Measurements from ENCODE around the gene SULT1A1.
"Not testable (repeated sequence)": the region's sequence is repeated elsewhere in the genome, so short reads cannot be mapped to it uniquely, and the experiment has no call there.

Gene SULT1A1

DNA sequence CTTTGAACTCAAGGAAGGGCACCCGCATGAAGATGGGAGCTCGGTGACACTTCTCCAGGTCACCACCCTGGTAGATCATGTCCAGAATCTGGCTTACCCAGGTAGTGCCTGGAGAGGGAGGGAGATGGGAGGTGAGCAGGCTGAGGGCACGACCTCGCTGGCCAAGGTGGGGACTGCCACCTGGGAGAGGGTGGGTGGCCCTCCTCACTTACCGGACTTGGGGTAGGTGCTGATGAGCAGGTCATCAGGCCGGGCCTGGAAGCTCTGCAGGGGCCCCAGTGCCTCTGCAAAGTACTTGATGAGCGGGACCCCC is 1.4 kb downstream of the SULT1A1 start:
- DNase-seq, result not testable (repeated sequence)

DNA sequence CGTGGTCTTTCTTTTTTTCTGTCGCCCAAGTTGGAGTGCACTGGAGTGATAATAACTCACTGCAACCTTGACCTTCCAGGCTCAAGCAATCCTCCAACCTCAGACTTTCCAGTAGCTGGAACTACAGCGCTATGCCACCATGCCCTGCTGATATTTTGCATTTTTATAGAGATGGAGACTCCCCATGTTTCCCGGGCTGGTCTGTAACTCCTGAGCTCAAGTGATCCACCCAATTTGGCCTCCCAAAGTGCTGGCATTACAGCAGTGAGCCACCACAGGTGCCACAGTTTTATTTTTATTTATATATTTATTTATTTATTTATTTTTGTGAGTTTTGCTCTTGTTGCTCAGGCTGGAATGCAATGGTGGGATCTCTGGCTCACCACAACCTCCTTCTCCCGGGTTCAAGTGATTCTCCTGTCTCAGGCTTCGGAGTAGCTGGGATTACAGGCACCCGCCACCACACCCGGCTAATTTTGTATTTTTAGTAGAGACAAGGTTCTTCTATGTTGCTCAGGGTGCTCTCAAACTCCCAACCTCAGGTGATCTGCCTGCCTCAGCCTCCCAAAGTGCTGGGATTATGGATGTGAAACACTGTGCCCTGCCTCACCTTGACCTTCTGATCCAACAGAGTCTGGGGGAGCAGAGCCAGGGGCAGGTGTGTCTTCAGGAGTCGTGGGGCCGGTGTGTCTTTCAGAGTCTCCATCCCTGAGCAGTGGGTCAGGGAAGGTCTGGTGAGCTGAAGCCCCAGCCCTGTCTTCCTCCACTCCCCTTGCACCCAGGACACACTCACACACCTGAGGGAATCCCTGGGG is 2.0 kb downstream of the SULT1A1 start:
- not testable (repeated sequence) for DNase-seq

DNA sequence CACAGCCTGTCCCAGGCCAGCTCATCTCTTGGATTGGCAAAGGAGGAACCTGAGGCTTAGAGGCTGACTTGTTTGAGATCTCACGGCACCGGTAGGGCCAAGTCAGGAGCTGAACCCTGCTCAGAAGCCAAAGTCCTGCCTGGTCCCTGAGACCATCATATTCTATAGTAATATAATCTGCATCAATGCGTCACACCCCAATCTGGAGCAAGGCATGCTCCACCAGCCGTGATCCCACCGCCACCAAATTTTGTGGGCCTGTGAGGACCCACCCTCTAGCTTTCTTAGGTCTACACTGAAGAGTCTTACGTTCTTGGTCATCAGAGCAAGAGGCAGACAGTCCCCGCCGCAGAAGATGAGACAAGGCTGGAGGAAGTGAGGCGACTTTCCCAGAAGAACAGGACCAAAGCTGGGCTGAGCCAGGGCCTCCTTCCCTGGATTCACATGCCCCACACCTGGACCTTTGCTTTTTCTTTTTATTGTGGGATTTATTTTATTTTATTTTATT is 2.7 kb downstream of the SULT1A1 start:
- no peak for DNase-seq

DNA sequence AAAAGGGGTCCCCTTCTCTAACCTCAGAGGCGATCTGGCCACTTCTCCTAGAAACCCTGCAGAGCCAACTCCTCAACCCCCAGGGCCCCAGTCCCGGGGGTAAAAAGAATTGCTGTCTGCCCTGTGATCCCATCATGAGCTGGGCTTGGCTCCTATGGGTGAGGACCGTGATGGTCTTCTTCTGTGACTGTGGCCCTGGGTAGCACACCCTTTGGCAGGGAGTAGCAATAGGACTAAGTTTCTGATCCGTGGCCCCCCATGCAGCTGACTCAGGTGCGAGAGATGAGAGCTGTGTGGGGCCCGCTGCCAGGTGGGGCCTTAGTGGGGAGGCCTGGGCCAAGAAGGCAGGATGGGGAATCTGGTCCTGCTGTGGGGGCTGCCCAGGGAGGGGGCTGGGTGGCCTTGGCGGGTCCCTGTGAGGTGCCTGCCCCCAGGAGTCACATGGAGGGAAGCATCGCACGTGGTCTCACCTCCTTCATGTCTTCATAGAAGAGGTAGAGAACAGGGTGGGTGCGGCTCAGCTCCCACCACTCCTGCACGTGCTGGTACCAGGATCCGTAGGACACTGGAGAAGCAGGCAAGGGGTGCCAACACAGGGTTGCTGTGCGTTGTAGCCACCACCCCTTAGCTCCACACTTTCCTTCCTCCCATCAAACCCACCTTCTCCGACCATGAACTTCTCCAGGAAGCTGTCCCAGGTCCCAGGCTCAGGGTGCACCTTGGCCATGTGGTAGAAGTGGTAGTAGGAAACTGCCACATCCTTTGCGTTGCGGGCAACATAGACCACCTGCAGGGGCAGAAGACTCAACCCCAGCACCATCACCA is 3.3 kb downstream of the SULT1A1 start:
- no peak for DNase-seq

DNA sequence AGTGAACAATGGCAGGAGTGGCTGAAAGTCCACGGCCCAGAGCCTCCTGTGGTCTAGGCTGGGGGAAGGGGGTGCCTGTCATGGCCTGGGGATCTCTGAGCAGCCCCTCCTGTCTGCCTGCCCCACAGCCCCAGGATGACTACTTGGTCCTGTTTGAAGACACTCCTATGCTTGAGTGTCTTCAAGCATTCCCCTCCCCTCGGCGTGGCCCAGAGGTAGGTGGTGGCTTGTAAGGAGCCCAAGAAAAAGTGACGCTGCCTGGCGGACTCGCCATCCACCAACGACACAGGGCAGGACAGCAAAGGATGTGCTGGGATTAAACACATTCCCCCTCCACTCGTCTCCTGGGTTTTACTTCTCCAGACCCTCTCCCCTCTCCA is 5.7 kb downstream of the SULT1A1 start:
- DNase-seq, result no peak

DNA sequence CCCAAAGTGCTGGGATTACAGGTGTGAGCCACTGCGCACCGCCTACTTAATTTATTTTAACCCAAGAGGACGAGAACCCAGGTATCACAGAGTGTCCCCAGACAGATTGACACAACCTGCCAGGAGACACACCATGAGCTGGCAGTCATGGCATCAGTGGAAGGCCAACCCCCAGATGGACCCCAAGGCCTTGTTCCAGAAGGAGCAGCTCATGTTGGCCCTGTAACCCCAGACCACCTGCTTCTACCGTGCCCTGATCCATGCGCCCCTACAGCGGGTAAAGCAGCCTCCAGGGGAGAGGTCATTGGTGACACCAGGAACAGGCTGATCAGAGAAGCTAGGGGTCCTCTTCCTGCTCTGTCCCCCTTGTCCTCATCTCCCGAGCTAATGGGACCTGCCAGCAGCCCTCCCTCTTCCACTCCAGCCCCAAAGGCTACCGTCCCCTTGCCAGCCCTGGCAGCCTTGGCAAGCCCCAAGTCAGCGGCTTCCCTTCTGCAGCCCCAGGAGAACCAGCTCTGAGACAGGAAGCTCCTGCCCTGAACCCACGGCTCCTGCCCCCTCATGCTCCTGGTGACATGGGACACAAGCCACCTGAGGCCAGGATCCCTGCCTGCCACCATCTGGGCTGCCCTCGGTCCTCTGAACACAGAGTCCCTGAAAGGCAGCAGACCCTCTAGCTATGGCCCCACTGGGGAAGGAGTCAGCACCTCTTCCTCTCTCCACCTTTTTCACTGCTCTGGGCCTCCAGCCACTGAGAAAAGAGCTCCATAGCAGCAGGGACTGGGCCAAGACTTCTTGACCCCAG is 6.3 kb downstream of the SULT1A1 start:
- DNase-seq, result no peak

DNA sequence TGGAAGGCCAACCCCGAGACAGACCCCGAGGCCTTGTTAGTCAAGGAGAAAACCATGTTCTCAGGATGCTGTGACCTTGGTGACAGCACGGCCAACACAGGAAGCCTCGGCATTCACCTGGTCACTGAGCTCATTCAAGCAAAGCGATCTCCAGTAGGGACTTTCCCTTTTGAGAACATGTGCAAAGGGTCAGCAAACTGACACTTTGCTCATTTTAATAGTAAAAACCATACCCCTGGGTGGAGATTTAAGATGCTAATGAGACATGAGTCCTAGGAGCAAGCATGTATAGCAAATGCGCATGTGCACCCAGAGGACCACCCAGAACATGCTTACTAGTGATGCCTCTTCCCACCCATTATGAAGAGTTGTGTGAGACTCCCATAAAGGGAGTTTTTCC is 7.3 kb downstream of the SULT1A1 start:
- DNase-seq, result no peak

DNA sequence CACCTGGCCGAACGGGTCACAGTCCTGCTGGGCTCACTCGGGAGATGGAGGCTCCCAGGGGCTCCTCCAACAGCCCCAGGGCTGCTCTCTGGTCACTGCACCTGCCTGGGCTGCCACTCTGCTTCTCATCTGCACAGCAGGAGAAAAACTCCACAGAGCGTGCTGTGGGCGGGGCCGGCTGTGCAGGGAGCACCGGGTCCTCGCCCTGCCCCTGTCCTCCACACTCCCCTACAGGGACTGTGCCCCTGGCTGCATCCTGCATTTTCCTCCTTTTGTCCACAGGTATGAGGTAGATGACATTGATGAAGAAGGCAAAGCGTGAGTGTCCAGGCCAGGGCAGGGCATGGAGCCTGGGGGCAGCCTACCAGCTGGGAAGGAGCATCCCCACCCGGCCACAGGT is 7.8 kb downstream of the SULT1A1 start:
- DNase-seq, result not testable (repeated sequence)

DNA sequence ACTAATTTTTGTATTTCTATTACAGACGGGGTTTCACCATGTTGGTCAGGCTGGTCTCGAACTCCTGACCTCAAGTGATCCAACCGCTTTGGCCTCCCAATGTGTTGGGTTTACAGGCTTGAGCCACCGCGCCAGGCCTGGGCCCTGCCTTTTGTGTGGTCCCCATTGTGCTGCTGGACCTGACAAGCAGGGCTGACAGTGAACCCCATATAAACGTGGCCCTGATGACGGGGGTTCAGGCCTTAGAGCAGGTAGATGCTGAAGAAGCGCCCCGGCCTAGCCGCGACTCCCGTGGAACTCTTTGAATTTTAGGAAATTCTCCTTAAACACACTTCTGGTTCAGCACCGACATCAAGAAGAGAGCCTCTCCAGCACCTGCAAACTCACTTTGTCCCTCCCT is 8.3 kb downstream of the SULT1A1 start:
- DNase-seq, result not testable (repeated sequence)

DNA sequence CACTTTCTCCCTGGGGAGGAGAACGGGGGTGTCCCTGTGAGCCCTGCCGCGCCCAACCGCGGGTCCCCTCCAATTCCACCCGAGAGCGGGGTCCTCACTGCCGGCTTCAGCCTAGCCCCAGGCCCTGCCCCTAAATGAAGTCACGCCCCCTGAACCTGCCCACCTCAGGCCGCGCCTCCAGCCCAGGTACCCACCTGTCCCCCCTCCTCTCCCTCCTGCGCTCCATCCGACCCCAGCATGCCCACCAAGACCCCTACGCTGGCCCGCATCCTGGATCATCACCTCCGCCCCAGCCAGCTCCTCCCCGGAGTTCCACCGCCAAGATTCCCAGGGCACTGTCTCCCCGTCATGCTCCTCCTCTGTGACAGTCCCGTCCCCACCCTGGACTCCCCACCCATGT is 8.9 kb downstream of the SULT1A1 start:
- not testable (repeated sequence) for DNase-seq

DNA sequence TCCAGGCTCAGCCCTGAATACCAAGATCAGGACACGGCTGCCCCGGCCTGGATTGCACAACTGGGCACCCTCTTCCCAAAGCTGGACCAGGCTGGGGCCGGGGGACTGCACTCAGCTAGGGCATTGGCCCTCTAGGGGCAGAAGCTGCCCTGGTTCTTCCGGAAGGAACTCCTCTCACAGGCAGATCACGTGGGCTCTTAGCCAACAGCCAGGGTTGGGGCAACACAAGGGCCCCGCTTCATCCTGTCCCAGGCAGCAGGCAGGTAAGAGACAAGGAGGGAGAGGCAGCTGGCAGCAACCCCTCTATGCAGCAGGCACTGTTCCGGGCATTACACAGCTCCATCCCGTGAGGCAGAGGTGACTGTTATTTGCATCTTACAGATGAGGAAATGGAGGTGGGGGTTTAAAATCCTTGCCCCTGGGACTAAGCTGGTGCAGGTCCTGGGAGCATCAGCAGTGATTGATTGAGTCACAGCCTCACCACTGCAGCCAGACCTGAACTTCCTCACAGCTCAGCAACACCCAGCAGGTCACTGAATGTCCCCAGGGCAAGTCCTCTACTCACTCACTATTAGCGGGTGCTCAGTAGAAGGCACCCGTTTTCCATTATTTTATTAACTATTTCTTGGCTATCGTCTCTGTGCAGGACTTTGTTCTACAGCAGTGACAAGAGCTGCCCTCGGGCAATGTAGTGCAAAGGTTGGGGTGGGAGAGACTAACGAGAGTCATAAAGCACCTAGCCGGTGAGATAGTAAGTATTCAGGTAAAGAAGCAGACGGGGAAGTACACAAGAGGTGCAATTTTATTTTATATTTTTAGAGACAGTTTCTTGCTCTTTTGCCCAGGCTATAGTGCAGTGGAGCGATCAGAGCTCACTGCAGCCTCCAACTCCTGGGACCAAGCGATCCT is 10.2 kb downstream of the SULT1A1 start:
- not testable (repeated sequence) for DNase-seq

DNA sequence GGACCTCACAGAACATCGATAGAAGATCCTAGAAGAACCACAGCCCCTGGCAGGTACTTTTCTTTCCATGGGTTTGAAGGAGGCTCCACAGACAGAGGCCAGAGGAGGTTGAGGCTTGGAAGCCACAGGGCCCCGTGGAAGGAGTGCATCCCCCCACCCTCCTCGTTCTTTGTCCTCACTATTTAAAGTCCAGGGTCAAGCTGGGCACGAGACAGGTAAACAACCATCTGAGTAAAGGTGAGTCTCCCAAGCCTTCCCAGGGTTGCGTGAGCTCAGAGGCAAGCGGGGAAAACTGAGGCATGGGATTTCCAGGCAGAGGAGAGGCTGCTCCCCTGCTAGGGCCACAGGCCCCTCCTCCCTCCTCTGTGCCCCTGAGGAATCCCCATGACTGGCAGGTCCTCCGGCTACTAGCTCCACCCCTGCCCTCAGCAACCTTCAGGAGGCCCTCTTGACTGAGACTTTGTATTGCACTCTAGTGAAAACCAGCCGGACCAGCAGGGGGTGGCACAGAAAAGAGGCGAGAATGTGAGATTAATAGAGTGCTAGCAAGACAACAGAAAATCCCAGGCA is 12.1 kb downstream of the SULT1A1 start:
- DNase-seq, result no peak

DNA sequence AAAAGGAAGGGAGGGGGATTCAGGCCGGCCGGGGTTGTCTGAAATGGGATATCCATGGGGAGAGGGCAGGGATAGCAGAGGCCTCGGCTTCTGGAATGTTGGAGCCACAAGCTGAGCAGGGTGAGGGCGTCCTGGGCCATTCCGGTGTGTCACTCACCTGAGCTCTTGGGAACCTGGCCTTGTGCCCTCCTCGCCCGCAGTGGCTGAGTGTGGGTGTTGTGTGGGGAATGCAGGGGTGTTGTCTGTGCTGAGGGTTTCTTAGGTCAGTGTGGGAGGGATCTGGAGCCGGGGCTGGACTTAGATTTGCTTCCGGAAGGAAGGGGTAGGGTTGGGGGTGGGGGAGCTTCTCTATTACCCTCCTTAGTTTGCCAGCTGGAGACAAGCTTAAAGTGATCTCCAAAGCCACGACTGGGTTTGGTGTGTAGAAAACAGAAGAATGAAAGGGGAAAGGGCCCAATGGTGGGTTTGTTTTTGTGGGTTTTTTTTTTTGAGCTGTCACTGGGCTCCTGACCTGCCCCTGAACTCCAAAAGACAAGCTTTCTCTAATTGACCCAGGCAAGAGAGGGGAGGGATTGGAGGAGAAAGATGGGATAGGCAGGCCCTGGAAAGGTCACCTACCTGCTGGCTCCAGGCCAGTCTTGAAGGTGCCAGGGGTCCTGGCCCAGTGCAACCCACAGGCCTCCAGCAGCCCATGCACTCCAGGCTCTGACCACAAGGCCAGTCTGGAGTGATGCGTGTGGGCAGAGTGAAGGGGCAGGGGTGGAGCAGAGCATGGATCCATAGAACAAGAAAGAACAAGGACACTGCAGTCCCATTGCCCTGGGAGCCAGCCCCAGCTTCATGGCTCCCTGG is 12.8 kb downstream of the SULT1A1 start, which contains the start of gene SULT1A2:
TSS of gene SULT1A2 (minus strand) at position 211 of the 852 bp plus-strand sequence. CDS start 1,120 bp downstream, outside the sequence.
- DNase-seq, result no peak

DNA sequence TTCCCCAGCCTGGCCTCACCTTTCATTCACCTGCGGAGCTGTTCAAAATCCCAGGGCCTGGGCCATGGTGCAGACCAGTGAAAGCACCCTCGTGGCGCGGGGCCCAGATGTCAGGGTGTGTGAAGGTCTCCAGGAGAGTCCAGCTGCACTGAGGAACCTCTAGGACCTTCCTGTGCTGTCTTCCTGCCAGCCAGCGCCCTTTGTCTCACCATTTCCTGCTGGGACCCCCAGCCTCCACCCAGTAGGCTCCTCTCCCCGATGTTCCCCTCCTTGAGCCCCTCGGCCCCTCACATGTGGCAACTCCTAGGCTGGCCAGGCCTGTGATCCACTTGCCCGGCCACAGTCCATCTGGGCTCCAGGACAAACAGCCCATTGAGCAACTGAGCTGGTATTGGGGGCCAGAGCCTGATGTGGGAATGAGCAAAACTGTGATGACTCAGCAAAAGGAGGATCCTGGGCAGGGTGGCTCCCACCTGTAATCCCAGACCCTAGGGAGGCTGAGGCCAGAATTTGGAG is 13.7 kb downstream of the SULT1A1 start:
- no peak for DNase-seq

DNA sequence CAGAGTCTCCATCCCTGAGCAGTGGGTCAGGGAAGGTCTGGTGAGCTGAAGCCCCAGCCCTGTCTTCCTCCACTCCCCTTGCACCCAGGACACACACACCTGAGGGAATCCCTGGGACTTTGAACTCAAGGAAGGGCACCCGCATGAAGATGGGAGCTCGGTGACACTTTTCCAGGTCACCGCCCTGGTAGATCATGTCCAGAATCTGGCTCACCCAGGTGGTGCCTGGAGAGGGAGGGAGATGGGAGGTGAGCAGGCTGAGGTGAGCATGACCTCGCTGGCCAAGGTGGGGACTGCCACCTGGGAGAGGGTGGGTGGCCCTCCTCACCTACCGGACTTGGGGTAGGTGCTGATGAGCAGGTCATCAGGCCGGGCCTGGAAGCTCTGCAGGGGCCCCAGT is 14.4 kb downstream of the SULT1A1 start:
- DNase-seq, result not testable (repeated sequence)

DNA sequence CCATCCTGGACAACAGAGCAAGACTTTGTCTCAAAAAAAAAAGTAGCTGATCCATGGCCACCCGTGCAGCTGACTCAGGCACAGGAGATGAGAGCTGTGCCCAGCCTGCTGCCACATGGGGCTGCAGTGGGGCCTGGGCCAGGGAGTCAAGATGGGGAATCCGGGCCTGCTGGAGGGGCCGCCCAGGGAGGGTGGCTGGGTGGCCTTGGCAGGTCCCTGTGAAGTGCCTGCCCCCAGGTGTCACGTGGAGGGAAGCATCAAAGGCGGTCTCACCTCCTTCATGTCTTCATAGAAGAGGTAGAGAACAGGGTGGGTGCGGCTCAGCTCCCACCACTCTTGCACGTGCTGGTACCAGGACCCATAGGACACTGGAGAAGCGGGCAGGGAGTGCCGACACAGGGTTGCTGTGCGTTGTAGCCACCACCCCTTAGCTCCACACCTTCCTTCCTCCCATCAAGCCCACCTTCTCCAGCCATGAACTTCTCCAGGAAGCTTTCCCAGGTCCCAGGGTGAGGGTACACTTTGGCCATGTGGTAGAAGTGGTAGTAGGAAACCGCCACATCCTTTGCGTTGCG is 16.8 kb downstream of the SULT1A1 start:
- no peak for DNase-seq

DNA sequence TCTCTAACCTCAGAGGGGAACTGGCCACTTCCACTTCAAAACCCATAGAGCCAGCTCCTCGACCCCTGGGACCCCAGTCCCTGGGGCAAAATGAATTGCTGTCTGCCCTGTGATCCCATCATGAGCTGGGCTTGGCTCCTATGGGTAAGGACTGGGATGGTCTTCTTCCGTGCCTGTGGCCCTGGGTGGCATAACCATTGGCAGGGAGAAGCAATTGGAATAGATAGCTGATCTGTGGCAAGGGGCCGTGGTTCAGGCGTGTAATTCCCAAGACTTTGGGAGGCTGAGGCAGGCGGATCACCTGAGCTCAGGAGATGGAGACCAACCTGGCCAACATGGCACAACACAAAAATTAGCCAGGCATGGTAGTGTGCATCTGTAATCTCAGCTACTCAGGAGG is 17.3 kb downstream of the SULT1A1 start:
- no peak for DNase-seq

DNA sequence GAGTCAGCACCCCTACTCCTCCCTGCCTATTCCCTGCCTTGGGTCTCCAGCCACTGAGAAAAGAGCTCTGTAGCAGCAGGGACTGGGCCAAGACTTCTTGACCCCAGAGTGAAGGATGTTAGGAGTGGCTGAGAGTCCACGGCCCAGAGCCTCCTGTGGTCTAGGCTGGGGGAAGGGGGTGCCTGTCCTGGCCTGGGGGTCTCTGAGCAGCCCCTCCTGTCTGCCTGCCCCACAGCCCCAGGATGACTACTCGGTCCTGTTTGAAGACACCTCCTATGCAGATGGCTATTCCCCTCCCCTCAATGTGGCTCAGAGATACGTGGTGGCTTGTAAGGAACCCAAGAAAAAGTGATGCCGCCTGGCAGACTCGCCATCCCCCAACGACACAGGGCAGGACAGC is 18.5 kb downstream of the SULT1A1 start:
- no peak for DNase-seq

DNA sequence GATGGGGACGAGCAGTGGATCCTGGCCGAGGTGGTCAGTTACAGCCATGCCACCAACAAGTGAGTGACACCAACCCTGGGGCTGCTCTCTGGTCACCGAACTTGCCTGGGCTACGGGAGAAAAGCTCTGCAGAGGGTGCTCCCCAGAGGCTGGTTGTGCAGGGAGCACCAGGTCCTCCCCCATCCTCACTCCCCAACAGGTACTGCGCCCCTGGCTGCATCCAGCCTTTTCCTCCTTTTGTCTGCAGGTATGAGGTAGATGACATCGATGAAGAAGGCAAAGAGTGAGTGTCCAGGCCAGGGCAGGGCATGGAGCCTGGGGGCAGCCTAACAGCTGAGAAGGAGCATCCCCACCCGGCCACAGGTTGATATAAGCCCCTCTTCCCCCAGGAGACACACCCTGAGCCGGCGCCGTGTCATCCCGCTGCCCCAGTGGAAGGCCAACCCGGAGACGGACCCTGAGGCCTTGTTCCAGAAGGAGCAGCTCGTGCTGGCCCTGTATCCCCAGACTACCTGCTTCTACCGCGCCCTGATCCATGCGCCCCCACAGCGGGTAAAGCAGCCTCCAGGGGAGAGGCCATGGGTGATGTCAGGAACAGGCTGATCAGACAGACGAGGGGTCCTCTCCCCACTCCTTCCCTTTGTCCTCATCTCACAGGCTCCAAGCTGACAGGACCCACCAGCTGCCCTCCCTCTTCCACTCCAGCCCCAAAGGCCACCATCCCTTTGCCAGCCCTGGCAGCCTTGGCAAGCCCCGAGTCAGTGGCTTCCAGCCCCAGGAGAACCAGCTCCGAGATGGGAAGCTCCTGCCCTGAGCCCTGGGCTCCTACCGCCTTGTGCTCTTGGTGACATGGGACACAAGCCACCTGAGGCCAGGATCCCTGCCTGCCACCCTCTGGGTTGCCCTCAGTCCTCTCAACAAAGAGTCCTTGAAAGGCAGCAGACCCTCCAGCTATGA is 19.2 kb downstream of the SULT1A1 start:
- no peak for DNase-seq

All from DMS153 (cell line).